CD4-positive, alpha-beta memory T cell (primary cell): ENCODE data around the gene GON4L. TPM values are rescaled to one million over a fixed set of nuclear protein-coding genes. Genes with fewer than 3 reads are reported as not detected.

ENCODE experiments used
- CTCF ChIA-PET: fragments of 350-600 bp; sonication (Branson Sonifier 250); formaldehyde crosslinking; loops from one replicate; lab custom pipeline; 2021; ENCODE audit warnings: inconsistent platforms; ENCODE audit not compliant: partially characterized antibody; lab: Charles Lee
- POLR2A ChIA-PET: fragments of 350-600 bp; sonication (Branson Sonifier 250); formaldehyde crosslinking; loops from one replicate; lab custom pipeline; 2021; ENCODE audit not compliant: partially characterized antibody; lab: Charles Lee
- DNase-seq, 5 donors: peaks; one replicate each; pipeline versions ENCODE4 v3.0.0 to v3.0.0-alpha.2; 2020 to 2022; ENCODE audit warnings: mixed read lengths in 1 of 5
- H3K27ac ChIP-seq: one replicate; pipeline ENCODE4 v1.7.0; 2013; ENCODE audit warnings: low read depth, low read length
- H3K27me3 ChIP-seq: 2 replicates; pipeline ENCODE4 v1.7.0; 2013; ENCODE audit warnings: mild to moderate bottlenecking, low read length, moderate library complexity; ENCODE audit not compliant: insufficient read depth
- H3K36me3 ChIP-seq: 2 replicates; pipeline ENCODE4 v1.7.0; 2013; ENCODE audit warnings: mild to moderate bottlenecking, low read length, moderate library complexity; ENCODE audit not compliant: insufficient read depth
- H3K4me1 ChIP-seq: 2 replicates; pipeline ENCODE4 v1.7.0; 2013; ENCODE audit warnings: mild to moderate bottlenecking, low read length, moderate library complexity; ENCODE audit not compliant: insufficient read depth
- H3K4me3 ChIP-seq, 2 donors: one replicate each; pipeline ENCODE4 v1.7.0; 2013; ENCODE audit warnings: low read length in 2 of 2, mild to moderate bottlenecking in 1 of 2
- H3K9me3 ChIP-seq, 2 donors: one replicate each; pipeline ENCODE4 v1.7.0; 2013; ENCODE audit warnings: low read length in 2 of 2, control low read depth in 1 of 2; ENCODE audit not compliant: control insufficient read depth in 1 of 2
- H3K27ac Mint-ChIP-seq, 7 donors: one replicate each; pipeline ENCODE4 v1.8.0; 2020 to 2021; ENCODE audit warnings: mixed read lengths in 7 of 7, mild to moderate bottlenecking in 6 of 7, inconsistent platforms in 3 of 7, moderate library complexity in 3 of 7
- H3K27me3 Mint-ChIP-seq, 2 donors: one replicate each; pipeline ENCODE4 v1.8.0; 2020 to 2021; ENCODE audit warnings: mixed read lengths in 2 of 2
- H3K36me3 Mint-ChIP-seq, 2 donors: one replicate each; pipeline ENCODE4 v1.8.0; 2020 to 2021; ENCODE audit warnings: mixed read lengths in 2 of 2, inconsistent platforms in 1 of 2, mild to moderate bottlenecking in 1 of 2
- H3K4me1 Mint-ChIP-seq, 4 donors: one replicate each; pipeline ENCODE4 v1.8.0; 2020 to 2021; ENCODE audit warnings: mixed read lengths in 4 of 4, mild to moderate bottlenecking in 1 of 4
- H3K4me3 Mint-ChIP-seq, 8 donors: one replicate each; pipeline ENCODE4 v1.8.0; 2020 to 2021; ENCODE audit warnings: mixed read lengths in 8 of 8, mild to moderate bottlenecking in 7 of 8, moderate library complexity in 6 of 8, inconsistent platforms in 3 of 8
- H3K9me3 Mint-ChIP-seq, 8 donors: one replicate each; pipeline ENCODE4 v1.8.0; 2020 to 2021; ENCODE audit warnings: mixed read lengths in 8 of 8, mild to moderate bottlenecking in 5 of 8, inconsistent platforms in 3 of 8, moderate library complexity in 1 of 8
- intact Hi-C: fragments of 100-400 bp; cut with micrococcal nuclease; formaldehyde crosslinking; loops from one replicate; pipeline ENCODE4 v1.15.1; 2023
- polyA plus RNA-seq, 2 donors: library from polyadenylated mRNA; unstranded; fragments of 300-500 nt; fragmentation: Illumina TruSeq; gene quantifications; one replicate each; pipeline ENCODE4 v1.2.3, GENCODE V29; 2021
- total RNA-seq, 2 experiments: library from RNA; stranded (reverse); gene quantifications; one replicate each; pipeline ENCODE4 v1.2.3, GENCODE V29; 2021

The GON4L gene
- total and polyA plus RNA-seq, 4 experiments from 2014 or later, result 9.3 to 134 (median 84.8) TPM

- intact Hi-C loops, result no loop called here
- ChIA-PET CTCF (no interaction called here), POLR2A (no interaction called here)
- Mint-ChIP-seq H3K4me3 (no peak overlapping the region), H3K36me3 (peaks cover 0 to 13% of the 10 kb centered on the region in 2 donors), H3K4me1 (peaks cover 6 to 12% (median 7%) of the 10 kb centered on the region in 4 donors), H3K27me3 (no peaks in the 10 kb centered on the region), H3K9me3 (no peaks in the 10 kb centered on the region), H3K27ac (no peak overlapping the region)
- peaks cover 7% of the 10 kb centered on the region for H3K4me1 ChIP-seq
- no peaks in the 10 kb centered on the region for H3K27me3 ChIP-seq
- DNase-seq, result no peak
- H3K36me3 ChIP-seq, result no peaks in the 10 kb centered on the region
- H3K4me3 ChIP-seq, result no peak overlapping the region
- H3K9me3 ChIP-seq, result no peaks in the 10 kb centered on the region
- no peak overlapping the region for H3K27ac ChIP-seq
Observed at GRCh38 chr1:155888481-155888880, 31.5 kb upstream of the GON4L start.

- Histone ChIP-seq H3K9me3 (no peaks in the 10 kb centered on the region), H3K27me3 (no peaks in the 10 kb centered on the region), H3K27ac (no peak overlapping the region), H3K4me3 (no peak overlapping the region), H3K36me3 (peaks cover 9% of the 10 kb centered on the region), H3K4me1 (no peaks in the 10 kb centered on the region)
- no peak overlapping the region for H3K4me3 Mint-ChIP-seq
- ChIA-PET POLR2A (no interaction called here), CTCF (no interaction called here)
- H3K36me3 Mint-ChIP-seq, result peaks cover 0 to 28% of the 10 kb centered on the region in 2 donors
- H3K27me3 Mint-ChIP-seq, result no peaks in the 10 kb centered on the region
- H3K9me3 Mint-ChIP-seq, result no peaks in the 10 kb centered on the region
- intact Hi-C loops, result no loop called here
- no peak overlapping the region for H3K27ac Mint-ChIP-seq
- no peak for DNase-seq
- no peaks in the 10 kb centered on the region for H3K4me1 Mint-ChIP-seq
Observed at GRCh38 chr1:155884982-155885381, 28.0 kb upstream of the GON4L start.

GRCh38 chr1:155884031-155884960 lies 27.3 kb upstream of the GON4L start:
- H3K4me1 Mint-ChIP-seq, result no peaks in the 10 kb centered on the region
- H3K27ac Mint-ChIP-seq, result peak overlapping the region in 1 of 7 donors; percentile 15
- Histone ChIP-seq H3K9me3 (no peaks in the 10 kb centered on the region), H3K36me3 (peaks cover 9% of the 10 kb centered on the region), H3K27ac (no peak overlapping the region), H3K4me1 (no peaks in the 10 kb centered on the region), H3K27me3 (no peaks in the 10 kb centered on the region), H3K4me3 (no peak overlapping the region)
- POLR2A ChIA-PET, result interaction anchor here (1.2 kb wide), 1 partner anchor 10 kb away, joined by 5 read pairs; no protein-coding TSS in a partner anchor
- intact Hi-C loops, result no loop called here
- peaks cover 0 to 28% of the 10 kb centered on the region in 2 donors for H3K36me3 Mint-ChIP-seq
- CTCF ChIA-PET, result no interaction called here
- DNase-seq, result no peak
- no peaks in the 10 kb centered on the region for H3K9me3 Mint-ChIP-seq
- no peak overlapping the region for H3K4me3 Mint-ChIP-seq
- no peaks in the 10 kb centered on the region for H3K27me3 Mint-ChIP-seq

GRCh38 chr1:155882766-155883165 lies 25.8 kb upstream of the GON4L start:
- Mint-ChIP-seq H3K27me3 (no peaks in the 10 kb centered on the region), H3K36me3 (peaks cover 0 to 28% of the 10 kb centered on the region in 2 donors), H3K27ac (no peak overlapping the region), H3K9me3 (no peaks in the 10 kb centered on the region), H3K4me3 (no peak overlapping the region), H3K4me1 (no peaks in the 10 kb centered on the region)
- Histone ChIP-seq H3K36me3 (peaks cover 9% of the 10 kb centered on the region), H3K9me3 (no peaks in the 10 kb centered on the region), H3K27ac (no peak overlapping the region), H3K4me1 (no peaks in the 10 kb centered on the region), H3K27me3 (no peaks in the 10 kb centered on the region), H3K4me3 (no peak overlapping the region)
- no peak for DNase-seq
- intact Hi-C loops, result no loop called here
- CTCF ChIA-PET, result interaction anchor here (1.4 kb wide), 1 partner anchor 11 kb away, joined by 4 read pairs; no protein-coding TSS in a partner anchor
- POLR2A ChIA-PET, result interaction anchor here (0.8 to 0.9 kb wide), 2 partner anchors 21 to 24 kb away, joined by 4 to 6 read pairs; partner anchors contain the start of gene SYT11

GRCh38 chr1:155882235-155882634 lies 25.2 kb upstream of the GON4L start:
- H3K9me3 Mint-ChIP-seq, result no peaks in the 10 kb centered on the region
- Histone ChIP-seq H3K4me3 (no peak overlapping the region), H3K36me3 (peaks cover 9% of the 10 kb centered on the region), H3K4me1 (no peaks in the 10 kb centered on the region), H3K9me3 (no peaks in the 10 kb centered on the region), H3K27me3 (no peaks in the 10 kb centered on the region), H3K27ac (no peak overlapping the region)
- no peak overlapping the region for H3K27ac Mint-ChIP-seq
- H3K36me3 Mint-ChIP-seq, result peaks cover 0 to 28% of the 10 kb centered on the region in 2 donors
- intact Hi-C loops, result no loop called here
- H3K4me1 Mint-ChIP-seq, result no peaks in the 10 kb centered on the region
- no peak overlapping the region for H3K4me3 Mint-ChIP-seq
- ChIA-PET CTCF (interaction anchor here (1.4 kb wide), 1 partner anchor 11 kb away, joined by 4 read pairs; no protein-coding TSS in a partner anchor), POLR2A (interaction anchor here (0.8 to 0.9 kb wide), 2 partner anchors 20 to 23 kb away, joined by 4 to 6 read pairs; partner anchors contain the start of gene SYT11)
- DNase-seq, result no peak
- H3K27me3 Mint-ChIP-seq, result no peaks in the 10 kb centered on the region

- Mint-ChIP-seq H3K4me3 (no peak overlapping the region), H3K9me3 (no peaks in the 10 kb centered on the region), H3K36me3 (peaks cover 0 to 26% of the 10 kb centered on the region in 2 donors), H3K4me1 (peaks cover 0 to 1% (median 0%) of the 10 kb centered on the region in 4 donors), H3K27ac (no peak overlapping the region), H3K27me3 (no peaks in the 10 kb centered on the region)
- intact Hi-C loops, result no loop called here
- Histone ChIP-seq H3K4me3 (no peak overlapping the region), H3K4me1 (no peaks in the 10 kb centered on the region), H3K9me3 (no peaks in the 10 kb centered on the region), H3K36me3 (peaks cover 9% of the 10 kb centered on the region), H3K27ac (no peak overlapping the region), H3K27me3 (no peaks in the 10 kb centered on the region)
- ChIA-PET POLR2A (no interaction called here), CTCF (no interaction called here)
- no peak for DNase-seq
Observed at GRCh38 chr1:155880950-155881349, 23.9 kb upstream of the GON4L start.

GRCh38 chr1:155880251-155880650 lies 23.2 kb upstream of the GON4L start:
- Histone ChIP-seq H3K9me3 (no peaks in the 10 kb centered on the region), H3K27me3 (no peaks in the 10 kb centered on the region), H3K27ac (no peak overlapping the region), H3K4me3 (no peak overlapping the region), H3K4me1 (no peaks in the 10 kb centered on the region), H3K36me3 (peaks cover 9% of the 10 kb centered on the region)
- Mint-ChIP-seq H3K9me3 (no peaks in the 10 kb centered on the region), H3K4me1 (peaks cover 0 to 1% (median 0%) of the 10 kb centered on the region in 4 donors), H3K36me3 (peaks cover 0 to 25% of the 10 kb centered on the region in 2 donors), H3K27me3 (no peaks in the 10 kb centered on the region), H3K4me3 (no peak overlapping the region), H3K27ac (peak overlapping the region in 1 of 7 donors; percentile 53)
- ChIA-PET POLR2A (no interaction called here), CTCF (no interaction called here)
- intact Hi-C loops, result no loop called here
- DNase-seq, result no peak
